Aorta (tissue), 5 donors: ENCODE measurements around the gene PLLP. TPM values are rescaled to one million over a fixed set of nuclear protein-coding genes. Genes with fewer than 3 reads are reported as not detected.

Source experiments
- ATAC-seq: fragments of 200-7000 bp; cut with Tn5 transposase; one replicate; pipeline ENCODE4 v1.9.1; 2022; ENCODE audit warnings: moderate library complexity; ENCODE audit not compliant: low FRiP score
- DNase-seq, 2 donors: peaks; one replicate each; pipeline ENCODE4 v3.0.0-alpha.2; 2020
- H3K27ac ChIP-seq, 2 donors: one replicate each; pipeline ENCODE4 v1.5.1; 2013; ENCODE audit warnings: low read length in 2 of 2, mild to moderate bottlenecking in 2 of 2, moderate library complexity in 2 of 2, control low read depth in 1 of 2, inconsistent platforms in 1 of 2, low read depth in 1 of 2
- H3K27me3 ChIP-seq, 2 donors: one replicate each; pipeline ENCODE4 v1.6.1; 2013; ENCODE audit warnings: control low read depth in 1 of 2, low read length in 1 of 2, mild to moderate bottlenecking in 1 of 2, moderate library complexity in 1 of 2; ENCODE audit not compliant: insufficient read depth in 2 of 2, control insufficient read depth in 1 of 2
- H3K36me3 ChIP-seq, 2 donors: one replicate each; pipeline ENCODE4 v1.6.1; 2013; ENCODE audit warnings: control low read depth in 1 of 2, low read length in 1 of 2, mild to moderate bottlenecking in 1 of 2; ENCODE audit not compliant: insufficient read depth in 2 of 2, control insufficient read depth in 1 of 2
- H3K4me1 ChIP-seq, 2 donors: one replicate each; pipeline ENCODE4 v1.6.1; 2013; ENCODE audit warnings: low read length in 2 of 2, control low read depth in 1 of 2, mild to moderate bottlenecking in 1 of 2, moderate library complexity in 1 of 2; ENCODE audit not compliant: insufficient read depth in 2 of 2, control insufficient read depth in 1 of 2
- H3K4me3 ChIP-seq, 2 donors: one replicate each; pipeline ENCODE4 v1.5.1; 2013; ENCODE audit warnings: low read length in 2 of 2, control low read depth in 1 of 2, mild to moderate bottlenecking in 1 of 2
- H3K9me3 ChIP-seq: one replicate; pipeline ENCODE4 v1.6.1; 2013; ENCODE audit warnings: mild to moderate bottlenecking, low read length; ENCODE audit not compliant: control insufficient read depth
- WGBS, 2 donors: extraction: QIAGEN DNeasy Blood & Tissue Kit; methylation state at CpG; one replicate each; pipeline ENCODE4 v1.1.7; 2013; 5-methylcytosine and 5-hydroxymethylcytosine counted together
- intact Hi-C, 2 donors: fragments of 100-400 bp; cut with DNase I; formaldehyde crosslinking; loops; one replicate each; pipeline versions ENCODE4 v1.14.2 to v1.15.0; 2022
- polyA plus RNA-seq, 2 donors: library from polyadenylated mRNA; stranded (reverse); fragments of 200-250 nt; gene quantifications; one replicate each; pipeline ENCODE4 v1.2.3, GENCODE V29; 2013
- total RNA-seq, 2 donors: library from RNA; stranded (reverse); fragmentation: NEBNext Ultra II Directional; extraction: Animal tissue kit (Norgen Biotek cat#: 25700); gene quantifications; one replicate each; pipeline ENCODE4 v1.2.1, GENCODE V29; 2021
- donor health status: healthy with polysubstance abuse.
- donor health status: Bipolar disorder and iron deficiency.
- donor health status: DM: no; HTN: no; CAD: no.
- donor health status: DM: no; HTN: no; CAD: no.
- donor health status: DM: yes; HTN: yes; CAD: no.

The PLLP gene
- total and polyA plus RNA-seq, 4 donors, result 2.2 to 7.6 (median 2.8) TPM

DNA sequence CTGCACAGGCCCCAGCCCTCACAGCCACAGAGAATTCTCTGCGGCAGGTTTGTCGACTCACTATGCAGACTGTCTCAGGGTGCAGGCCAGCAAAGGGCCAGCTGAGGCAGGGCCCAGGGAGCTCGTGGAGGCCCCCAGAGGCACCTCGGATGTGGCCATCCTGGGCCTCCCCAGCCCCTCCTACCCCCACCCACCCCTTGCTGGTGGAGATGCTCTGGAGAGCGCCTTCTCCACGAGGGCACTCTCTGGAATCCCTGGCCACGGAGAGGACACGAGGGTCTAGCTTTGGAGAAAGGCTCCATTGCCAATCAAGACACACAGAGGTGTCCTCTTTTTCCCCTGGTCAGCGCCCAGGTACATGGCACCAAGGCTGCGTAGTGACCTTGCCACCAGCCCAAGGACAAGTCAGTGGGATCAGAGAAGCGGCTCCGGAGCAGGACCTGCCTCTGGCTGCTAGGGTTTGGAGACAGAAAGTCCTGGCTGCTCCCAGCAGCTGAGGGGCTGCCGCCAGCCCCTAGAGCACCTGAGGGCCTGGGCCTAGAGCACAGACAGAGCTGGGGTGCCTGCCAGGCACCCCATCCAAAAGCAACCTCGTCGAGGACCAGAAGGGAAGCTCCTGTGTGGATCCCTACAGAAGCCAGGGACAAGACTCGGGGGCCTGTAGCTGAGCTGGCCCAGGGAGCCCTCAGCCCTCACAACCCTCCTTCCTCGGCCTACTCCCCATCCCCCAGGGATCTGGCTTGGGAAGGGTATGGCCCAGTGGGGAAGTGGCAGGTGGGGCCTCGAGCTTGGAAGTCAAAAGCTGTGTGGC lies 20.7 kb downstream of the PLLP start:
- WGBS, 2 donors, result 90 to 92% methylated on average over 18 of the region's 18 CpGs
- DNase-seq, result peak in 1 of 2 donors; percentile 53
- intact Hi-C loops, result no loop called here

DNA sequence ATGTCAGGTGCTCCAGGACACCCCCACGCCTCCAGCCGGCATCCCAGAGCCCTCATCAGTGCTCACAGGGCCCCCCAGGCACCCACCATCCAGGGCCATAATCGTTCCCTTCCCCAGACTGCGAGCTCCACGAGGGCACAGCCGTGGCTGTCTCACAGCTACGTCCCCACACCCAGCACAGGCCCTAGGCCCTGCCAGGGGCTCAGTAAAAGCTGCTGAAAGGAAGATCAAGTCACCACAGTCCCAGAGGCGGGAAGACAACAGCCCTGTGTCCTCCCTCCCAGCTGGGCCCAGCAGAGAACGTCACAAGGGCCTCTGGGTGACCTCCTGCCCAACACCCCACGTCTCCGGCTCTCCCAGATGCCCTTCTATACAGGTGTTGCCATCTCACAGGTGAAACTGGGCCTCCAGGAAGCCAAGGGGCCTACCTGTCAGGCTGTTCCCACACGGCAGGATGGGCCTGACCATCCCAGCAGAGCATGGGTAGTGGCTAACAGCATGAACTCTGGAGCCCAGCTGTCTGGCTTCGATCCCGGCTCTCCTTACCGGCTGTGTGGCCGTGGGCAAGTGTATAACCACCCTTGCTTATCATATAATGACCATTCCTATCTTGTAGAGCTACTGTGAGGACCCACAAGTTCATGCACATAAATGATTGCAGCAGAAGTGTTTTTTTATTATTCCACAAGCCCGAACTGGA lies 21.5 kb downstream of the PLLP start:
- DNase-seq (peak in 1 of 2 donors; percentile 67), ATAC-seq (no peak)
- Histone ChIP-seq H3K4me1 (no peaks in the 10 kb centered on the region), H3K36me3 (no peaks in the 10 kb centered on the region), H3K27me3 (no peaks in the 10 kb centered on the region), H3K4me3 (no peak overlapping the region), H3K27ac (no peak overlapping the region), H3K9me3 (no peaks in the 10 kb centered on the region)
- WGBS, 2 donors, result 88 to 90% methylated on average over 17 of the region's 17 CpGs
- intact Hi-C loops, result no loop called here

More for the DNA sequence above, 20.7 kb downstream of the PLLP start:
- no peaks in the 10 kb centered on the region for H3K36me3 ChIP-seq
- no peak overlapping the region for H3K27ac ChIP-seq
- no peak for ATAC-seq
- no peaks in the 10 kb centered on the region for H3K9me3 ChIP-seq
- no peak overlapping the region for H3K4me3 ChIP-seq
- no peaks in the 10 kb centered on the region for H3K27me3 ChIP-seq
- no peaks in the 10 kb centered on the region for H3K4me1 ChIP-seq

DNA sequence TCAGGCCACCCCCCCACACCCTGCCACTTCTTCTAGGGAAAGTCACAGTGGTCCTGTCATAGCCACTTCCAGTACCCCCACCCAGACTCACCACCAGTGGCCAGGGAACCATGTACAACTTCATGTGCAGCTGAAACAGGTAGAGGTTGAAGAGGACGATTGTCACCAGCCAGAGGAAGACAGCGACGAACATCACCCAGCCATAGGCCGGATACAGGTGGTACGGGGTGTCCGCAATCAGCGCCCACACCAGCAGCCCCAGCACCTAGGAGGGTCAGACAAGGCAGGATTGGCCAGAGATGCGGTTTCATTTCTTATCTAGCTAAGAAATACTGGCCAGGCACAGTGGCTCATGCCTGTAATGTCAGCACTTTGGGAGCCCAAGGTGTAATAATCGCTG lies 22.7 kb downstream of the PLLP start:
- no peaks in the 10 kb centered on the region for H3K27me3 ChIP-seq
- ATAC-seq (no peak), DNase-seq (peak in 1 of 2 donors; percentile 51)
- H3K36me3 ChIP-seq, result no peaks in the 10 kb centered on the region
- no peak overlapping the region for H3K4me3 ChIP-seq
- H3K27ac ChIP-seq, result no peak overlapping the region
- no peaks in the 10 kb centered on the region for H3K4me1 ChIP-seq
- intact Hi-C loops, result no loop called here
- 93 to 95% methylated on average over 9 of the region's 9 CpGs for WGBS, 2 donors
- H3K9me3 ChIP-seq, result no peaks in the 10 kb centered on the region

DNA sequence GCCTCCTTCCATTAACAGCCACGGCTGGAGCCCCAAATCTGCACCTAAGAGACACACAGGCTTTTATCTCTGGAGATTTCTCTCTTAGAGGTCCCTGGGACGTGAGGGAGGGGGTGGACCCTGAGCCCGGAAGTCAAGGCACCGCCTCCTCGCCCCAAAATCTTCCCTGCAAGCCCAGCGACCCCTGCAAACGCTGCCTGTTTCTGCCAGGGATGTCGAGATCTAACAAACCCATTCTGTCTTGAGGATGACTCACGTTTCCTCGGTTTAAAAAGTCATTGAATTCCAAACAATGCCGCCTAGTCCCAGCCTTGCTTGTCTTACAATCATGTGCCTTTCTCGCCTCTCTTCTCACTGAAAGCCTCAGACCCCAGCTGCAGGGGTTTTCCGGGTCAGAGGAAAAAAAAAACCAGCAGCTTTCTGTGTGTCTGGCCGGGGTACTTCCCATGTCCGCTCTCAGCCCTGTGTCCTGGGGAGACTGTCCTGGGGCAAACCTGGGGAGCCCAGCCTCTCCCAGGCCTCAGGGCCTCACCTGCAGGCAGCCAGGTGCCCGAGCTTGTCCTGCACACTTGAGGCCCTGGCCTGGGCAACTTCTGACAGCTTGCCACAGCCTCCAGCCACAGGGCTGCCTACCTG lies 24.1 kb downstream of the PLLP start:
- H3K4me1 ChIP-seq, result no peaks in the 10 kb centered on the region
- DNase-seq (peak in 1 of 2 donors; percentile 59), ATAC-seq (no peak)
- intact Hi-C loops, result no loop called here
- WGBS, 2 donors, result 25 to 29% methylated on average over 16 of the region's 16 CpGs
- no peaks in the 10 kb centered on the region for H3K36me3 ChIP-seq
- no peak overlapping the region for H3K4me3 ChIP-seq
- no peaks in the 10 kb centered on the region for H3K27me3 ChIP-seq
- H3K9me3 ChIP-seq, result no peaks in the 10 kb centered on the region
- H3K27ac ChIP-seq, result no peak overlapping the region

DNA sequence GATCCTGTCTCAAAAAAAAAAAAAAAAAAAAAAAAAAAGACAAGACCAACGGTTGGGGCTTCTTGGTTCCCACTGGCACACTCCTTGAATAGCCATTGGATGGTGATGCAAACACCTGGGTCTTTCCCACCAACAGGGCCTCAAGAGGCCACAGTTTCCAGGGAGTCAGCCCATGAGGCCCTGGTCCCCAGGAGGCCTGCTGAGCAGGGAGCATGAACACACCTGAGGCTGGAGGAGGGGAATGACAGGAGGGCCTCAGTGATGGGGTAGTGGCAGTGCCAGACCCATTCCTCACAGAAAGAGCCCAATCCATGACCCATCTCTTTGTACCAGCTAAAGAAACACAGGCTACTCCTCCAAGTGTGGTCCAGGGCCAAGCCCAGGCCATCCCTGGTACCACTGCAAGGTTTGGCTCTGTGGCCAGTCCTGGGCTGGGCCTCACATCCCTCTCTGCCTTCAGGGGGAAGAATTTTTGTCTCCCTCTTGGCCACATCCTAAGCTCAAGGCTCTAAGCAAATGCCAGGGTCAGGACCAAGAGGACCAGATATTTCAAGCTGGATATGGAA lies 25.5 kb downstream of the PLLP start:
- no peaks in the 10 kb centered on the region for H3K4me1 ChIP-seq
- no peak overlapping the region for H3K27ac ChIP-seq
- intact Hi-C loops, result no loop called here
- no peak overlapping the region for H3K4me3 ChIP-seq
- 85 to 90% methylated on average over 1 of the region's 1 CpG for WGBS, 2 donors
- DNase-seq (peak in 1 of 2 donors; percentile 20), ATAC-seq (no peak)
- H3K36me3 ChIP-seq, result peaks cover 0 to 2% of the 10 kb centered on the region in 2 donors
- H3K9me3 ChIP-seq, result no peaks in the 10 kb centered on the region
- H3K27me3 ChIP-seq, result no peaks in the 10 kb centered on the region

DNA sequence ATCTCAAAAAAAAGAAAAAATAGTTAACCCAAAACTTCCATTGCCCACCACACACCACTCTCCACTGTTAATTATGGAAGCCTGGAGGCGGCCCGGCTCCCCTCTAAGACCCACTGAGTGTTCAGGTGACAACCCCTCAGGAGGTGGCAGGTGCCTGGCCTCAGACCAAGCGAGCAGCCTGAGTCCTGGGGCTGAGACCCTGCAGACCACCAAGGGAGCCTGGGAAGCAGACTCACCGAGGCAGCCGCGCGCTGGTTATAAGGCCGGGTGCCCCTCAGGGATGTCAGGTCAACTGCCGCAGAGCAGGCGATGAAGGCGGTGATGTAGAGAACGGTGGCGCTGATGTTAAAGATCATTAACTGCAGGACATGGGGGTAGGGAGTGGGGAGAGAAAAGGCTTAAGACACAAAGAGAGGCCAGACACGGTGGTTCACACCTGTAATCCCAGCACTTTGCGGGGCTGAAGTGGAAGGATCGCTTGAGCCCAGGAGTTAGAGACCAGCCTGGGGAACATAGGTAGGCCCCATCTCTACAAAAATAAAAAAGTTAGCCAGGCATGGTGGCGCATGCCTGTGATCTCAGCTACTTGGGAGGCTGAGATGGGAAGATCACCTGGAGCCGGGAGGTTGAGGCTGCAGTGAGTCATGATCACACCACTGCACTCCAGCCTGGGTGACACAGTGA lies 26.1 kb downstream of the PLLP start:
- no peaks in the 10 kb centered on the region for H3K4me1 ChIP-seq
- 95 to 97% methylated on average over 18 of the region's 18 CpGs for WGBS, 2 donors
- H3K36me3 ChIP-seq, result peaks cover 0 to 2% of the 10 kb centered on the region in 2 donors
- no peaks in the 10 kb centered on the region for H3K9me3 ChIP-seq
- H3K27ac ChIP-seq, result no peak overlapping the region
- peak in 1 of 2 donors; percentile 70 for DNase-seq
- intact Hi-C loops, result no loop called here
- ATAC-seq, result no peak
- no peak overlapping the region for H3K4me3 ChIP-seq
- no peaks in the 10 kb centered on the region for H3K27me3 ChIP-seq

DNA sequence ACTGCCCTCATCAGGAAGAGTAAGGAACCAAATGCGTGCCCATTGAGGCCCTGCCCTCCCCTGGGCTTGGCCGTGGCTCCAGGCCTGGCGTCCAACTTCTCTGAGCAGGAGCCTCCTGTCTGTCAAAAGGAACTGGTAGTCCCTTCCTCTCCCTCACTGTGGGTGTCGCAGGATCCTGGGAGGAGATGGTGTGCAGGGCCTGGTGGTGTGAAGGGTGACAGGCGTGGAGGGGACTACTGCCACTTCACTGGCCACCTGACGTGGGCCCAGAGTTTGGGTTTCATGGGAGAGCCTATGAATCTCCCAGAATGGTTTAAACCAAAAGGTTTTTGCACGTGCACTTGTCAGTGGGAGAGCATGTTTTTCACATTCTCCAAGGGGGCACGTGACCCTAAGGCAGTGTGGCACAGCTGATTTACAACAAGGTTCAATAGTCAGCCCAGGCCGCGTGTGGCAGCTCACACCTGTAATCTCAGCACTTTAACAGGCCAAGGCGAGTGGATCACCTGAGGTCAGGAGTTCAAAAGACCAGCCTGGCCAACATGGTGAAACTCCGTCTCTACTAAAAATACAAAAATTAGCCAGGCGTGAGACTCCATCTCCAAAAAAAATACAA lies 26.9 kb downstream of the PLLP start:
- H3K36me3 ChIP-seq, result peaks cover 2% of the 10 kb centered on the region in 2 donors
- intact Hi-C loops, result no loop called here
- no peak overlapping the region for H3K4me3 ChIP-seq
- DNase-seq (peak in 1 of 2 donors; percentile 61), ATAC-seq (no peak)
- no peak overlapping the region for H3K27ac ChIP-seq
- no peaks in the 10 kb centered on the region for H3K4me1 ChIP-seq
- no peaks in the 10 kb centered on the region for H3K9me3 ChIP-seq
- no peaks in the 10 kb centered on the region for H3K27me3 ChIP-seq
- WGBS, 2 donors, result 81 to 84% methylated on average over 13 of the region's 13 CpGs
